ENCODE results near the gene CDC73. TPM values are rescaled to one million over a fixed set of nuclear protein-coding genes. Genes with fewer than 3 reads are reported as not detected.

Gene CDC73
- total RNA-seq, 1 donor, result 29.7 TPM

GRCh38 chr1:193118194-193118593 lies 3.6 kb upstream of the CDC73 start:
- H2AFZ ChIP-seq (ENCODE audit: low read length), result no peak overlapping the region
- no peak overlapping the region for H3K4me3 ChIP-seq (ENCODE audit: insufficient read depth, low read length)
- peaks cover 13% of the 10 kb centered on the region for H3K4me1 ChIP-seq (ENCODE audit: insufficient read depth, low read length)
- H4K20me1 ChIP-seq (ENCODE audit: insufficient read depth, low read length), result peaks cover 5% of the 10 kb centered on the region
- H3K79me2 ChIP-seq (ENCODE audit: insufficient read depth, low read length), result peaks cover 10% of the 10 kb centered on the region
- H3K9me3 ChIP-seq (ENCODE audit: low read depth, low read length), result no peaks in the 10 kb centered on the region
- no peak overlapping the region for H3K27ac ChIP-seq (ENCODE audit: low read depth, low read length)
- DNase-seq (ENCODE audit: insufficient read length, low spot score, missing footprints), result no peak
- H3K27me3 ChIP-seq (ENCODE audit: insufficient read depth, low read length), result no peaks in the 10 kb centered on the region
- H3K4me2 ChIP-seq (ENCODE audit: insufficient read depth, low read length), result no peak overlapping the region
- TF ChIP-seq, protein P1, sequence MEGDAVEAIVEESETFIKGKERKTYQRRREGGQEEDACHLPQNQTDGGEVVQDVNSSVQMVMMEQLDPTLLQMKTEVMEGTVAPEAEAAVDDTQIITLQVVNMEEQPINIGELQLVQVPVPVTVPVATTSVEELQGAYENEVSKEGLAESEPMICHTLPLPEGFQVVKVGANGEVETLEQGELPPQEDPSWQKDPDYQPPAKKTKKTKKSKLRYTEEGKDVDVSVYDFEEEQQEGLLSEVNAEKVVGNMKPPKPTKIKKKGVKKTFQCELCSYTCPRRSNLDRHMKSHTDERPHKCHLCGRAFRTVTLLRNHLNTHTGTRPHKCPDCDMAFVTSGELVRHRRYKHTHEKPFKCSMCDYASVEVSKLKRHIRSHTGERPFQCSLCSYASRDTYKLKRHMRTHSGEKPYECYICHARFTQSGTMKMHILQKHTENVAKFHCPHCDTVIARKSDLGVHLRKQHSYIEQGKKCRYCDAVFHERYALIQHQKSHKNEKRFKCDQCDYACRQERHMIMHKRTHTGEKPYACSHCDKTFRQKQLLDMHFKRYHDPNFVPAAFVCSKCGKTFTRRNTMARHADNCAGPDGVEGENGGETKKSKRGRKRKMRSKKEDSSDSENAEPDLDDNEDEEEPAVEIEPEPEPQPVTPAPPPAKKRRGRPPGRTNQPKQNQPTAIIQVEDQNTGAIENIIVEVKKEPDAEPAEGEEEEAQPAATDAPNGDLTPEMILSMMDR (IDR thresholded peaks at IDR 0.05; ENCODE audit: extremely low read depth, low read depth, low read length), result no peak
- H3K36me3 ChIP-seq (ENCODE audit: insufficient read depth, low read length), result no peaks in the 10 kb centered on the region

- no peak overlapping the region for H3K4me3 ChIP-seq (ENCODE audit: insufficient read depth, low read length)
- H3K9me3 ChIP-seq (ENCODE audit: low read depth, low read length), result no peaks in the 10 kb centered on the region
- no peak overlapping the region for H3K27ac ChIP-seq (ENCODE audit: low read depth, low read length)
- H3K4me2 ChIP-seq (ENCODE audit: insufficient read depth, low read length), result peak overlapping the region; percentile 11
- peaks cover 14% of the 10 kb centered on the region for H4K20me1 ChIP-seq (ENCODE audit: insufficient read depth, low read length)
- no peak overlapping the region for H2AFZ ChIP-seq (ENCODE audit: low read length)
- peaks cover 19% of the 10 kb centered on the region for H3K79me2 ChIP-seq (ENCODE audit: insufficient read depth, low read length)
- no peak for DNase-seq (ENCODE audit: insufficient read length, low spot score, missing footprints)
- H3K27me3 ChIP-seq (ENCODE audit: insufficient read depth, low read length), result no peaks in the 10 kb centered on the region
- H3K36me3 ChIP-seq (ENCODE audit: insufficient read depth, low read length), result no peaks in the 10 kb centered on the region
- TF ChIP-seq, protein P1 (IDR thresholded peaks at IDR 0.05; ENCODE audit: extremely low read depth, low read depth, low read length), result no peak
- H3K4me1 ChIP-seq (ENCODE audit: insufficient read depth, low read length), result peaks cover 19% of the 10 kb centered on the region
Observed at GRCh38 chr1:193118803-193119730, 2.8 kb upstream of the CDC73 start.

DNA sequence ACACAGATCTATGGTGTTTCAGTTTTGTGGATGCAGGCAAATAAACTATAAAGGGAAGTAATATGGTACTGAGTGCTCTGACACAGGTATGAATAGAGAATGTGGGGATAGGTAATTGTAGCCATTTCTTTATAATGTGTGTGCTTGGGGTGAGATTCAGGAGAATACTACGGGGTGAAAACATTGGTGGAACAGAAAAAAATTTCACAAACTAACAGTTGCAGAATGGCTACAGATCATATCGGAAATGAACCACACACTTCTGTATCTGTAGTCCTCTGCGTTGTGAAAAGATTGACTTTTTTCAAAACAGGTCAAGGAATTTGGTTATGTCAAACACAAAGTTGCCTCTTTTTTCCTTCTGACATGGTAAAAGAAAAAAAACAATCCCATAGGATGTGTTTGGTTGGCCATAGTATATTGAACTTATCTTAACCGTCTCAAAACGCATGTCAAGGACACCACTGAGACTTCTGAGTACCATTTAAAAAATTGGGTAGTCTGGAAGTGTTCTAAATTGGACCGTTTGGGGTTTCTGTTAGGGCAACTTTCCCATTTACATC lies 1.1 kb upstream of the CDC73 start:
- Histone ChIP-seq H3K4me2 (ENCODE audit: insufficient read depth, low read length) (peak overlapping the region; percentile 94), H3K9me3 (ENCODE audit: low read depth, low read length) (no peaks in the 10 kb centered on the region), H3K27ac (ENCODE audit: low read depth, low read length) (no peak overlapping the region), H2AFZ (ENCODE audit: low read length) (peak overlapping the region; percentile 93), H3K79me2 (ENCODE audit: insufficient read depth, low read length) (peaks cover 35% of the 10 kb centered on the region), H4K20me1 (ENCODE audit: insufficient read depth, low read length) (peaks cover 17% of the 10 kb centered on the region), H3K4me1 (ENCODE audit: insufficient read depth, low read length) (peaks cover 11% of the 10 kb centered on the region), H3K36me3 (ENCODE audit: insufficient read depth, low read length) (peaks cover 5% of the 10 kb centered on the region), H3K27me3 (ENCODE audit: insufficient read depth, low read length) (no peaks in the 10 kb centered on the region), H3K4me3 (ENCODE audit: insufficient read depth, low read length) (peak overlapping the region; percentile 97)
- no peak for DNase-seq (ENCODE audit: insufficient read length, low spot score, missing footprints)
- TF ChIP-seq, protein P1 (IDR thresholded peaks at IDR 0.05; ENCODE audit: extremely low read depth, low read depth, low read length), result no peak

GRCh38 chr1:193123751-193124150 lies 1.9 kb downstream of the CDC73 start:
- Histone ChIP-seq H3K79me2 (ENCODE audit: insufficient read depth, low read length) (peaks cover 62% of the 10 kb centered on the region), H3K4me2 (ENCODE audit: insufficient read depth, low read length) (peak overlapping the region; percentile 94), H4K20me1 (ENCODE audit: insufficient read depth, low read length) (peaks cover 23% of the 10 kb centered on the region), H3K4me3 (ENCODE audit: insufficient read depth, low read length) (peak overlapping the region; percentile 97), H3K9me3 (ENCODE audit: low read depth, low read length) (no peaks in the 10 kb centered on the region), H3K27ac (ENCODE audit: low read depth, low read length) (no peak overlapping the region), H3K27me3 (ENCODE audit: insufficient read depth, low read length) (no peaks in the 10 kb centered on the region), H3K4me1 (ENCODE audit: insufficient read depth, low read length) (peaks cover 6% of the 10 kb centered on the region), H3K36me3 (ENCODE audit: insufficient read depth, low read length) (peaks cover 21% of the 10 kb centered on the region), H2AFZ (ENCODE audit: low read length) (no peak overlapping the region)
- TF ChIP-seq, protein P1 (IDR thresholded peaks at IDR 0.05; ENCODE audit: extremely low read depth, low read depth, low read length), result no peak
- DNase-seq (ENCODE audit: insufficient read length, low spot score, missing footprints), result no peak
